H1 (cell line): ENCODE data around the gene KARS1. TPM values are rescaled to one million over a fixed set of nuclear protein-coding genes. Genes with fewer than 3 reads are reported as not detected.

ENCODE experiments used
- CTCF ChIA-PET: fragments of 300-600 bp; sonication (Branson Sonifier 250); formaldehyde crosslinking; loops from one replicate; lab custom pipeline; 2021; ENCODE audit not compliant: partially characterized antibody; lab: Charles Lee
- POLR2A ChIA-PET: fragments of 300-600 bp; sonication (Branson Sonifier 250); formaldehyde crosslinking; loops from one replicate; lab custom pipeline; 2021; ENCODE audit warnings: inconsistent platforms; ENCODE audit not compliant: partially characterized antibody; lab: Charles Lee
- DNase-seq, 2 experiments: peaks; one replicate each; pipeline versions ENCODE4 v3.0.0 to v3.0.0-alpha.2; 2010 to 2022; ENCODE audit warnings: low spot score in 2 of 2, low read depth in 1 of 2, mixed read lengths in 1 of 2
- FAIRE-seq: peaks from 2 replicates; lab custom pipeline; 2011; peaks lifted over from hg19 to GRCh38; lab: Jason Lieb, UNC
- H2AFZ ChIP-seq: 2 replicates; pipeline ENCODE4 v1.8.1; 2012; ENCODE audit warnings: low read length, inconsistent platforms
- H2AK5ac ChIP-seq: 2 replicates; pipeline ENCODE4 v1.6.1; 2013; ENCODE audit warnings: low read depth, low read length
- H2BK120ac ChIP-seq: replicated peaks from 2 replicates; pipeline ENCODE3; 2013; ENCODE audit warnings: low read depth, low read length, inconsistent platforms
- H2BK12ac ChIP-seq: 2 replicates; pipeline ENCODE4 v1.6.1; 2013; ENCODE audit warnings: low read depth, low read length
- H2BK15ac ChIP-seq: 2 replicates; pipeline ENCODE4 v1.6.1; 2013; ENCODE audit warnings: low read length
- H2BK20ac ChIP-seq: 2 replicates; pipeline ENCODE4 v1.6.1; 2013; ENCODE audit warnings: low read length
- H2BK5ac ChIP-seq: 2 replicates; pipeline ENCODE4 v1.6.1; 2013; ENCODE audit warnings: low read depth, low read length
- H3K14ac ChIP-seq: 2 replicates; pipeline ENCODE4 v1.6.1; 2013; ENCODE audit warnings: inconsistent platforms; ENCODE audit not compliant: insufficient read length
- H3K18ac ChIP-seq: 2 replicates; pipeline ENCODE4 v1.6.1; 2013; ENCODE audit warnings: low read length; ENCODE audit errors: extremely low read depth
- H3K23ac ChIP-seq: 2 replicates; pipeline ENCODE4 v1.6.1; 2013; ENCODE audit warnings: inconsistent platforms; ENCODE audit not compliant: insufficient read length
- H3K23me2 ChIP-seq: 2 replicates; pipeline ENCODE4 v1.6.1; 2013; ENCODE audit warnings: low read depth, low read length
- H3K27ac ChIP-seq: 2 replicates; pipeline ENCODE4 v1.6.1; 2011; ENCODE audit warnings: low read depth, low read length, inconsistent platforms
- H3K27me3 ChIP-seq, 4 experiments: replicated peaks in 1 of 4; 1 replicate in 1 of 4; 2 replicates in 3 of 4; pipeline versions ENCODE4 v1.6.1 to v1.8.1; 2011 to 2013; ENCODE audit warnings: low read length in 3 of 4, mild to moderate bottlenecking in 3 of 4, inconsistent platforms in 2 of 4, mixed read lengths in 2 of 4, moderate library complexity in 1 of 4; ENCODE audit not compliant: control insufficient read depth in 3 of 4, insufficient read depth in 3 of 4; ENCODE audit errors: extremely low read depth in 1 of 4
- H3K36me3 ChIP-seq, 4 experiments: 2 replicates each; pipeline versions ENCODE4 v1.6.1 to v1.8.1; 2011 to 2013; ENCODE audit warnings: mild to moderate bottlenecking in 4 of 4, low read length in 3 of 4, moderate library complexity in 2 of 4, control low read depth in 1 of 4, inconsistent platforms in 1 of 4; ENCODE audit not compliant: insufficient read depth in 4 of 4, control insufficient read depth in 2 of 4
- H3K4ac ChIP-seq: replicated peaks from 2 replicates; pipeline ENCODE3; 2013; ENCODE audit warnings: low read length, low read depth, mixed read lengths, inconsistent platforms; ENCODE audit not compliant: insufficient read length
- H3K4me1 ChIP-seq, 4 experiments: replicated peaks in 1 of 4; 1 replicate in 1 of 4; 2 replicates in 3 of 4; pipeline versions ENCODE4 v1.6.1 to v1.8.1; 2011 to 2013; ENCODE audit warnings: low read length in 3 of 4, inconsistent platforms in 2 of 4, mixed read lengths in 1 of 4; ENCODE audit not compliant: insufficient read depth in 4 of 4, control insufficient read depth in 3 of 4
- H3K4me2 ChIP-seq, 2 experiments: 2 replicates each; pipeline versions ENCODE4 v1.6.1 to v1.8.1; 2011 to 2013; ENCODE audit warnings: low read depth in 2 of 2, low read length in 2 of 2, control low read depth in 1 of 2, inconsistent platforms in 1 of 2, mild to moderate bottlenecking in 1 of 2; ENCODE audit not compliant: insufficient read depth in 1 of 2
- H3K4me3 ChIP-seq, 4 experiments: fragments of 200-600, 300-600 bp in 1 of 4; sonication (generic), shearing (Covaris generic), sonication (Bioruptor Twin) in 1 of 4; 2 replicates each; pipeline versions ENCODE4 v1.5.1 to v1.8.1; 2011 to 2016; ENCODE audit warnings: low read length in 4 of 4, low read depth in 3 of 4, control low read depth in 2 of 4, inconsistent platforms in 2 of 4, mild to moderate bottlenecking in 2 of 4, mixed read lengths in 1 of 4, moderate library complexity in 1 of 4; ENCODE audit not compliant: insufficient read depth in 2 of 4; ENCODE audit errors: extremely low read depth in 1 of 4
- H3K56ac ChIP-seq: replicated peaks from 2 replicates; pipeline ENCODE3; 2013; ENCODE audit warnings: low read depth, mild to moderate bottlenecking, mixed read lengths, low read length, inconsistent platforms; ENCODE audit not compliant: insufficient read length
- H3K79me1 ChIP-seq: 2 replicates; pipeline ENCODE4 v1.6.1; 2013; ENCODE audit warnings: low read depth, low read length, control low read depth
- H3K79me2 ChIP-seq, 2 experiments: 2 replicates each; pipeline versions ENCODE4 v1.6.1 to v1.8.1; 2012 to 2013; ENCODE audit warnings: low read length in 2 of 2, mild to moderate bottlenecking in 2 of 2, inconsistent platforms in 1 of 2; ENCODE audit not compliant: insufficient read depth in 2 of 2, control insufficient read depth in 1 of 2
- H3K9ac ChIP-seq, 4 experiments: replicated peaks in 1 of 4; 1 replicate in 1 of 4; 2 replicates in 3 of 4; pipeline versions ENCODE4 v1.6.1 to v1.8.1; 2011 to 2013; ENCODE audit warnings: low read depth in 3 of 4, low read length in 3 of 4, control low read depth in 2 of 4, mild to moderate bottlenecking in 2 of 4, moderate library complexity in 2 of 4, inconsistent platforms in 1 of 4; ENCODE audit errors: extremely low read depth in 1 of 4
- H3K9me3 ChIP-seq, 2 experiments: 2 replicates each; pipeline versions ENCODE4 v1.6.1 to v1.8.1; 2012 to 2013; ENCODE audit warnings: mild to moderate bottlenecking in 2 of 2, moderate library complexity in 2 of 2, control low read depth in 1 of 2, inconsistent platforms in 1 of 2, low read depth in 1 of 2, low read length in 1 of 2, mixed read lengths in 1 of 2; ENCODE audit not compliant: insufficient read depth in 2 of 2
- H4K20me1 ChIP-seq, 2 experiments: replicated peaks in 1 of 2; 2 replicates each; pipeline versions ENCODE3 to v1.8.1; 2011 to 2013; ENCODE audit warnings: inconsistent platforms in 2 of 2, low read length in 2 of 2, mild to moderate bottlenecking in 1 of 2; ENCODE audit not compliant: insufficient read depth in 2 of 2, control insufficient read depth in 1 of 2
- H4K5ac ChIP-seq: 2 replicates; pipeline ENCODE4 v1.6.1; 2013; ENCODE audit warnings: low read length, low read depth, mixed read lengths, inconsistent platforms; ENCODE audit not compliant: insufficient read length
- H4K8ac ChIP-seq: 2 replicates; pipeline ENCODE4 v1.8.0; 2013; ENCODE audit warnings: mild to moderate bottlenecking, moderate library complexity, low read length, inconsistent platforms; ENCODE audit not compliant: insufficient read depth; ENCODE audit errors: extremely low read depth
- H4K91ac ChIP-seq: replicated peaks from 2 replicates; pipeline ENCODE3; 2013; ENCODE audit warnings: low read length, mixed read lengths, inconsistent platforms; ENCODE audit not compliant: insufficient read length
- FOSL1 ChIP-seq: IDR thresholded peaks from 2 replicates; pipeline ENCODE4 v1.6.1; 2011; ENCODE audit warnings: mild to moderate bottlenecking, low read depth, low read length, moderate library complexity; ENCODE audit not compliant: insufficient read depth
- PHF8 ChIP-seq: fragments of 200-600 bp; sonication (generic); conservative IDR thresholded peaks from 2 replicates; pipeline ENCODE4 v1.7.1; 2012; ENCODE audit warnings: low read depth, mild to moderate bottlenecking, inconsistent platforms, low read length, moderate library complexity
- RXRA ChIP-seq: IDR thresholded peaks from 2 replicates; pipeline ENCODE4 v1.6.1; 2011; ENCODE audit warnings: low read depth, mild to moderate bottlenecking, low read length, moderate library complexity; ENCODE audit not compliant: insufficient read depth
- SIN3A ChIP-seq, 2 experiments: IDR thresholded peaks in 1 of 2; conservative IDR thresholded peaks in 1 of 2; 2 replicates each; pipeline ENCODE4 v1.6.1; 2011 to 2012; ENCODE audit warnings: low read length in 2 of 2, improper control_type of control experiment in 1 of 2, low read depth in 1 of 2, mild to moderate bottlenecking in 1 of 2
- SP4 ChIP-seq: IDR thresholded peaks from 2 replicates; pipeline ENCODE4 v1.6.1; 2012; ENCODE audit warnings: low read length, inconsistent platforms
- SRF ChIP-seq: IDR thresholded peaks from 2 replicates; pipeline ENCODE4 v1.6.1; 2011; ENCODE audit warnings: mild to moderate bottlenecking, low read depth, low read length, moderate library complexity
- TEAD4 ChIP-seq: IDR thresholded peaks from 2 replicates; pipeline ENCODE4 v1.6.1; 2012; ENCODE audit warnings: low read depth, low read length, inconsistent platforms, mixed read lengths
- WGBS, 2 experiments: shearing (Covaris generic) in 1 of 2; methylation state at CpG; one replicate each; pipeline versions ENCODE4 v1.1.6 to v1.1.7; 2013 to 2015; ENCODE audit warnings: low lambda C conversion rate in 2 of 2, mixed read lengths in 2 of 2, inconsistent platforms in 1 of 2, low coverage in 1 of 2, missing lambda C conversion rate in 1 of 2; ENCODE audit not compliant: insufficient replicate concordance in 2 of 2, insufficient coverage in 1 of 2, insufficient read length in 1 of 2; ENCODE audit errors: extremely low coverage in 1 of 2, missing lambda C conversion rate in 1 of 2; 5-methylcytosine and 5-hydroxymethylcytosine counted together
- long read RNA-seq, 2 experiments: library from RNA in 1 of 2; library from capped mRNA in 1 of 2; stranded (forward); transcript quantifications; one replicate each; pipeline ENCODE4 v2.0.0, GENCODE V29; 2021; ENCODE audit warnings: inconsistent platforms in 1 of 2
- polyA minus RNA-seq, 3 experiments: library from RNA; depleted of rRNA, polyadenylated mRNA; stranded (reverse); fragments of >200 nt; gene quantifications; 1 replicate in 2 of 3; 2 replicates in 1 of 3; pipeline ENCODE4 v1.2.3, GENCODE V29; 2011
- polyA plus RNA-seq, 7 experiments: library from polyadenylated mRNA; depleted of rRNA in 3 of 7; stranded (reverse) in 5 of 7; unstranded in 2 of 7; fragments of >200 nt in 5 of 7; fragments of 200-250 nt in 2 of 7; gene quantifications; 1 replicate in 5 of 7; 2 replicates in 1 of 7; 4 replicates in 1 of 7; pipeline versions ENCODE4 v1.2.1 to v1.2.3, GENCODE V29; 2011 to 2013; ENCODE audit warnings: missing spikeins in 2 of 7, mixed read lengths in 2 of 7
- total RNA-seq: library from RNA; stranded (reverse); fragmentation: NEBNext Ultra II Directional; extraction: Animal tissue kit (Norgen Biotek cat#: 25700); gene quantifications from 2 replicates; pipeline ENCODE4 v1.2.1, GENCODE V29; 2021

KARS1 gene
- 210 and 221 TPM in 2 replicates for total RNA-seq
- 68.2 and 97.5 TPM in 2 replicates for polyA plus RNA-seq (2011; rRNA removed)
- polyA plus RNA-seq (2011; cell fraction: cytosol; rRNA removed): 142 TPM
- polyA plus RNA-seq (2011; cell fraction: nucleus; rRNA removed): 73.9 TPM
- polyA plus RNA-seq (2012, experiment 1 of 2): 151 to 229 TPM (median 162 TPM) in 4 replicates
- 43.1 TPM for polyA plus RNA-seq (2012, experiment 2 of 2)
- polyA plus RNA-seq (2013, experiment 1 of 2): 131 TPM
- polyA plus RNA-seq (2013, experiment 2 of 2): 135 TPM
- 132 and 162 TPM in 2 replicates for polyA minus RNA-seq (2011; rRNA and poly(A)+ RNA removed)
- polyA minus RNA-seq (2011; cell fraction: cytosol; rRNA and poly(A)+ RNA removed): 82.4 TPM
- 74.1 TPM for polyA minus RNA-seq (2011; cell fraction: nucleus; rRNA and poly(A)+ RNA removed)
- long read RNA-seq, experiment 1, transcript KARS-201 (14 exons, 2,005 nt): major isoform, 90 of 246 reads
- long read RNA-seq, experiment 1, transcript KARS-202 (15 exons, 2,421 nt): minor isoform, 14 of 246 reads
- long read RNA-seq, experiment 1, partial matches to known transcripts: 118 of 246 reads
- long read RNA-seq, experiment 1, other reads (novel, unspliced or antisense): 18 of 246 reads
- long read RNA-seq, experiment 2, transcript KARS-201 (14 exons, 2,005 nt): major isoform, 207 of 467 reads
- long read RNA-seq, experiment 2, transcript KARS-202 (15 exons, 2,421 nt): minor isoform, 48 of 467 reads
- long read RNA-seq, experiment 2, partial matches to known transcripts: 172 of 467 reads
- long read RNA-seq, experiment 2, other reads (novel, unspliced or antisense): 36 of 467 reads

GRCh38 chr16:75647492-75648264 lies at the start of gene KARS1, which contains the start of gene TERF2IP:
Gene KARS1, minus strand, starts transcription at chr16:75647665. Its CDS starts 26 bp downstream, at chr16:75647639.
Gene TERF2IP, plus strand, starts transcription at chr16:75647773. Its CDS starts 110 bp downstream, at chr16:75647883.
- FAIRE-seq: no peak
- TF ChIP-seq RXRA (no peak), TEAD4 (no peak), PHF8 (peak; percentile 100), FOSL1 (no peak), SIN3A (conservative IDR thresholded peaks at IDR 0.05 in 1 of 2, IDR thresholded peaks at IDR 0.05 in 1 of 2; ENCODE audit: low read depth in 1 of 2, low read length in 2 of 2) (peak in 1 of 2 experiments; percentile 95; a peak in 2 of 4 replicates), SP4 (no peak; the same call in 1 of the 2 replicates), SRF (no peak)

More at GRCh38 chr16:75647492-75648264, at the start of gene KARS1, which contains the start of gene TERF2IP:
- Histone ChIP-seq H3K4me2 (peak within 1 kb of the TSS; percentile 86 to 92), H3K56ac (peak within 1 kb of the TSS; percentile 87), H2AFZ (peak within 1 kb of the TSS; percentile 86), H2BK12ac (no peak within 1 kb of the TSS; the same call in 1 of the 2 replicates), H2BK15ac (no peak within 1 kb of the TSS; the same call in 1 of the 2 replicates), H3K14ac (no peak within 1 kb of the TSS), H4K20me1 (peaks cover 2 to 9% of the 10 kb centered on the region in 2 experiments), H3K79me2 (peaks cover 37 to 88% of the 10 kb centered on the region in 2 experiments), H3K4me1 (peaks cover 0 to 4% (median 1%) of the 10 kb centered on the region in 4 experiments; a peak in 3 of 7 replicates), H3K9me3 (no peaks in the 10 kb centered on the region), H2BK5ac (peak within 1 kb of the TSS; percentile 91), H4K5ac (peak within 1 kb of the TSS; percentile 93), H3K4ac (no peak within 1 kb of the TSS), H3K23me2 (peaks cover 5% of the 10 kb centered on the region), H3K27me3 (no peaks in the 10 kb centered on the region), H2AK5ac (no peak within 1 kb of the TSS), H4K8ac (peak within 1 kb of the TSS; percentile 99), H3K27ac (peak within 1 kb of the TSS; percentile 90), H4K91ac (peak within 1 kb of the TSS; percentile 68), H3K18ac (peak within 1 kb of the TSS; percentile 84; the same call in 1 of the 2 replicates), H3K79me1 (peaks cover 13% of the 10 kb centered on the region), H3K9ac (peak within 1 kb of the TSS; percentile 92 to 96 (median 94)), H3K23ac (no peak within 1 kb of the TSS), H3K4me3 (peak within 1 kb of the TSS; percentile 83 to 99 (median 97)), H3K36me3 (peaks cover 0 to 21% (median 4%) of the 10 kb centered on the region in 4 experiments; a peak in 3 of 8 replicates), H2BK120ac (no peak within 1 kb of the TSS), H2BK20ac (no peak within 1 kb of the TSS)
- DNase-seq: peak; percentile 73 to 90
- ChIA-PET POLR2A (interaction anchor here (0.6 to 2.4 kb wide), 15 partner anchors 10 to 214 kb away, joined by 3 to 8 read pairs (median 4); partner anchors contain the start of genes ADAT1, CFDP1 and CPHXL2), CTCF (interaction anchor here (0.6 to 2.7 kb wide), 6 partner anchors 9 to 183 kb away, joined by 3 to 8 read pairs (median 6); partner anchors contain the start of gene TMEM170A)
- 1% methylated on average over 71 of the region's 76 CpGs; no CpG with 5 or more reads in 1 of the 2 experiments for WGBS, 2 experiments
